NCI-H446 (cell line): ENCODE measurements around the gene PRDX2.
"Not testable (repeated sequence)": the region's sequence is repeated elsewhere in the genome, so short reads cannot be mapped to it uniquely, and the experiment has no call there.

ENCODE experiments used
- DNase-seq, 2 experiments: peaks; one replicate each; lab custom pipeline; 2025; lab: John Stamatoyannopoulos, UW

PRDX2 gene

GRCh38 chr19:12825254-12826131 is 23.9 kb upstream of the PRDX2 start:
- no peak for DNase-seq

GRCh38 chr19:12821761-12822160 is 20.2 kb upstream of the PRDX2 start:
- no peak for DNase-seq

DNA sequence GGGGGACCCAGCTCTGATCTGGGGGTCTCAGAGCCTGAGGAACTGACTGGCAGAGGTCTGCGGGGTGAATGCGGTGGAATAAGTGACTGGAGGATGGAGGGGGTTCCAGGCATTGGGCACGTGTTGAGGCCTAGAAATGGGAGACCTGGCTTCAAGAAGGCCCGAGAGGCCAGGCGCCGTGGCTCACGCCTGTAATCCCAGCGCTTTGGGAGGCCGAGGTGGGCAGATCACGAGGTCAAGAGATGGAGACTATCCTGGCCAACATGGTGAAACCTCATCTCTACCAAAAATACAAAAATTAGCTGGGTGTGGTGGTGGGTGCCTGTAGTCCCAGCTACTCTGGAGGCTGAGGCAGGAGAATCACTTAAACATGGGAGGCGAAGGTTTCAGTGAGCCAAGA is 16.2 kb upstream of the PRDX2 start:
- DNase-seq = not testable (repeated sequence)

- DNase-seq = not testable (repeated sequence)
Measured at GRCh38 chr19:12817188-12817587, 15.6 kb upstream of the PRDX2 start.

DNA sequence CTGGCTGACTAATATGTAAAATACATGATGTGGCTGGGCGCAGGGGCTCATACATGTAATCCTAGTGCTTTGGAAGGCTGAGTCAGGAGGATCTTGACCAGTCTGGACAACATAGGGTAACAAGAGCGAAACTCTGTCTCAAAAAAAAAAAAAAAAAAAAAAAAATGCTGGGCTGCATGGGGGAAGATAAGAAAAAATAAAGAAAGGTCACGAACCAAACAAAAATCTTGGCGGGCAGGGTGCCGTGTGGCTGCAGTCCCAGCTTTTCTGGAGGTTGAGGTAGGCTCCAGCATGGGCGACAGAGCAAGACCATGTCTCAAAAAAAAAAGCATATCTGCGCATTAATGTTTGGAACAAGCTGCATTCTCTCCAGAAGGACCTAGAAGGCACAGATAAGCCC is 13.5 kb upstream of the PRDX2 start:
- DNase-seq = no peak

GRCh38 chr19:12806242-12807081 is 4.9 kb upstream of the PRDX2 start, which contains the start of gene RNASEH2A:
RNASEH2A (plus strand) TSS chr19:12806584; CDS start chr19:12806674, 90 bp downstream.
- peak; percentile 78 to 98 for DNase-seq

DNA sequence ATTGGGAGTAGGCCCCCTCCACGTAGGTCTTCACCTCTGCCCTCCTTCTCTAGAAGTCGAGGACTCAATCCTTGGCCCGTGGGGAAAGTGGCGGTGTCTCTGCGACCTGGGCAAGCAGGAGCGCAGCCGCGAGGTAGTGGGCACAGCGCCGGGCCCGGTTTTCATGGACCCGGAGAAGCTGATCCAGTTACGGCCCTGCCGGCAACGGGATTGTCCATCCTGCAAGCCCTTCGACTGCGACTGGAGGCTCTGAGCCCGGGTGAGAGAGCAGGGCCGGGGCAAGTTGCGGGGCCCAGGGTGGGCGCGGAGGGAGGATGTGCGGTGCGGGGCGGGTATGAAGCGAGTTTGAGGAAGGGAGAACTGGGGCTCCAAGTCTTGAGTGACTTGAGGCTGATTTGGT is 2.5 kb upstream of the PRDX2 start:
- no peak for DNase-seq

DNA sequence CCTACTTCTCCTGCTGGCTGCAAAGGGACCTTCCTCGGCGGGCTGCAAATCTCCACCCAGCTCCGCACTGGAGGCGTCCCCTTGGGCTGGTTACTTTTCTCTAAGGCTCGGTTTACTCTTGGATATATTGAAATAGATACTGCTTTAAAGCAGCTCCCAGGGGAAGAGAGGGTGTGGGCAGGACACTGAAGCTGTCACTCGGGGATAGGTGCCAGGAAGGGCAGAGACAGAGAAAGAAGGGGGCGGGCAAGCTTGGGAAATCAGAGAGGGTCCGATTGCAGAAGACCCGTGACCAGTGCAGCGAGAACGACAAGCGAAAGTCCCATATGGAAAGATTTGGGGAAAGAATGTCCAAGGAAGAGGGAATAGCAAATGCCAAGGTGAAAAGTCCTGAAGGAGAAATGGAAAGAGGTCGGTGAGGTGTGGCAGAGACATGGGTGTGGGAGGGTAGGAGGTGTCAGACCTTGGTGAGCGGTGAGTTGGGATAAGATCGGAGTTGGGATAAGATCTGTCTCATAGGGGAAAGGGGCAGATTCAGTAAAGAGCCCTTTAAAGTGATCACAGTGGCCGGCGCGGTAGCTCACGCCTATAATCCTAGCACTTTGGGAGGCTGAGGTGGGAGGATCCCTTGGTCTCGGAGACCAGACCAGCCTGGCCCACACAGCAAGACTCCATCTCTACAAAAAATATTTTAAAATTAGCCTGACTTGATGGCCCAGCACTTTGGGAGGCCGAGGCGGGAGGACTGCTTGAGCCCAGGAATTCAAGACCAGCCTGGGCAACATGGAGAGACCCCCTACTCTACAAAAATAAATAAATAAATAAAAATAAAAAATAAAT is 887 bp upstream of the PRDX2 start:
- DNase-seq = no peak

DNA sequence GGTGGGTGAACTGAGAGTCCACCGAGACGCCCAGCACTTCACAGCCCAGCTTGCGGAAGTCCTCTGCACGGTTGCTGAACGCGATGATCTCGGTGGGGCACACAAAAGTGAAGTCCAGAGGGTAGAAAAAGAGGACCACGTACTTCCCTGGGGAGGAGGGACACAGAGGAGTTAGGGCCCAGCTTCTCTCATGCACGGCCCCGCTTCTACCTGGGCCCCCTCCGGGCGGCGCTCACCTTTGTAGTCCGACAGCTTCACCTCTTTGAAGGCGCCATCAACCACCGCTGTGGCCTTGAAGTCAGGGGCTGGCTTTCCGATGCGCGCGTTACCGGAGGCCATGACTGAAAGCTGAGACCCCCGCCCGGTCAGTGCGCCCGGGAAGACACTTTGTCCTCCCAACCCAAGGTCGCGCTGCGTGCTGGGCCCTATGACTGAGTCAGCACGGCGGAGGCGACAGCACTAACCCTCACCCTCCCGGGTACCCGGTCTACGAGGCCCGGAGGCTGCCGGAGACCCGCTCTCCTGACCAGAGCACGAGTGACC is 606 bp downstream of the PRDX2 start:
- no peak for DNase-seq

DNA sequence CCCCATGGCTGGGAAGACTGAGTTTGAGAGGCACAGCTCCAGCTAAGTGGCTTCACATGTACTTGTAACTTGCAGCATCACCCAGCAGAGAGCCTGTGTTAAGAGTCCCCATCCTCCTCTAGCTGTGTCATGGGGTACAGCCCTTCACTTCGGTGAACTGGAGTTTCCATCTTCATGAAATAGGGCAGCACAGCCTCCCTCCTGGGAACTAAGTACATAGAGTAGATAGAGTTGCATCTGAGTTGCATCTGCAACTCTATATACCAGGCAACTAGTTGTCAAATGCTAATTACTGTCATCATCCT is 1.2 kb downstream of the PRDX2 start:
- DNase-seq = no peak

DNA sequence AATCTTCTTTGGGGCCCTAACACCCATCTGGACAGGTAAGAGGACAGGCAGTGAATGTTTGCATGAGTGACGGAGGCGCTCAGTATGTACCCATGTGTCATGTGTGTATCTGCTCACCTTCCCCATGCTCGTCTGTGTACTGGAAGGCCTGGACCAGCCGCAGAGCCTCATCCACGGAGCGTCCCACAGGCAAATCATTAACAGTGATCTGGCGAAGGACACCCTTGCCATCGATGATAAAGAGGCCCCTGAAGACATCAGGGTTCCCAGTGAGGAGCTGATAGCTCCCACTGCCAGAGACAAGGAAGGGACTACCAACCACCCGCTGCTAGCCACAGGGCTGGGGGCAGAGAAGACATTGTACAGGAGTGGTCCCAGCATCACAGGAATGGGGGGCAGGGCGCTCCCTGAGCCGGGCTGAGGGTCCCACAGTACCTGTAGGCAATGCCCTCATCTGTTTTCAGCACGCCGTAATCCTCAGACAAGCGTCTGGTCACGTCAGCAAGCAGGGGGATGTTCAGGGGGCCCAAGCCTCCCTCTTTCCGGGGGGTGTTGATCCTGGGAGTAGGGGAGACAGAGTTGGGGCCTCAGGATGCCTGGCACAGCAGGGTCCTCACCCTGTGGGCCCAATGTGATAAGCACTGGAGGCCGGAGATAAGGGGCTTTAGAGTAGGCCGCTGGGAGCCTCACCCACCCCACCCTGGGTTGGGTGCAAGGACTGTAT is 1.7 kb downstream of the PRDX2 start:
- no peak for DNase-seq

DNA sequence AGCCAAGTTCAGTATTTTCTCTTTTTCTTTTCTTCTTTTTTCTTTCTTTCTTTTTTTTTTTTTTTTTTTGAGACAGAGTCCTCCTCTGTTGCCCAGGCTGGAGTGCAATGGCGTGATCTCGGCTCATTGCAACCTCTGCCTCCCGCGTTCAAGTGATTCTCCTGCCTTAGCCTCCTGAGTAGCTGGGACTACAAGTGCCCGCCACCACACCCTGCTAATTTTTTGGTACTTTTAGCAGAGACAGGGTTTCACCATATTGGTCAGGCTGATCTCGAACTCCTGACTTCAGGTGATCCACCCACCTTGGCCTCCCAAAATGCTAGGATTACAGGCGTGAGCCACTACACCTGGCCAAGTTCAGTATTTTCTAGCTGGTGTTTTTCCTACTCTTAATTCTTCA is 4.0 kb downstream of the PRDX2 start:
- not testable (repeated sequence) for DNase-seq

GRCh38 chr19:12797141-12797587 is 4.4 kb downstream of the PRDX2 start:
- no peak for DNase-seq

DNA sequence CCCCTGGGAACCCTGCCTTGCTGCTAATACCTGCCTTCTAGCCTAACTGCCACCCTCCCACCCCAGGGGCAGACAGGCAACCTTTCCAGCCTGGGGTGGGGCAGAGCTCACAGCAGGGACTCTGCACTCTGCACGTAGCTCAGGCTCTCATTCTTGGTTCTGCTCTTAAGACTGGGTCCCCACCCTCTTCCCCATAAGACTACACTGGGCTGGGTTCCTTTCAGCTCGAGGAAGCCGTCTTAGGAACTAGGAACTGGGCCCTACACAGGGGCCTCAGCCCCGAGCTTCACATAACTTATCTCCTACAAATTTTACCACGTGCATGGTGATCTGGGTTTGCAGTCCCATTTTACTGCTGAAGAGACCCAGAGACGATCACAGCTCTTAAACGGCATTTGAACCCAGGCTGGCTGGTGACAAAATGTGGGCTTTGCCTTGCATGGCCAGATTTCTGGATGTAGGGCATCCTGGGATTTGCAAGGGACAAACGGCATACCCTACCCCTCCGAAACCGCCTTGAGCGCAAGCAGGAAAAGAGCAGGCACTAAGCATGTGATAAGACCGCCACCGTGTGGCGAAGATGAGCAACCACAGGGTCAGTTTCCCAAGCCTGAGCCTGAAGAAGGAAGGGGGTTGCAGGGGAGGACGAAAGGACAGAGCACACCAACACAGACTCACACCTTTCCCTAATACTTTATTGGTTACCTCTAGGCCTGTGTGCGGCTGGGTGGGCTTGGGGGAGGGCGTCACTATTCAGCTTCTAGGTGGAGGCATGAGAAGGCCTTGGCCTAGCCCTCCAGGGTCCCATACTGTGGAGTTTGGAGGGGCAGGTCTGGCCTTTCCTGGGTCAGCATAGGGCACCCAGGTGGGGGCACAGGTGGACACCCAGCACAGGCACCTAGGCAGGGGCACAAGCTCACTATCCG is 5.2 kb downstream of the PRDX2 start:
- DNase-seq = peak; percentile 80 to 90

- DNase-seq = no peak
Measured at GRCh38 chr19:12794971-12795381, 6.6 kb downstream of the PRDX2 start.

- DNase-seq = peak in 1 of 2 experiments; percentile 14
Measured at GRCh38 chr19:12794196-12794941, 7.2 kb downstream of the PRDX2 start.

DNA sequence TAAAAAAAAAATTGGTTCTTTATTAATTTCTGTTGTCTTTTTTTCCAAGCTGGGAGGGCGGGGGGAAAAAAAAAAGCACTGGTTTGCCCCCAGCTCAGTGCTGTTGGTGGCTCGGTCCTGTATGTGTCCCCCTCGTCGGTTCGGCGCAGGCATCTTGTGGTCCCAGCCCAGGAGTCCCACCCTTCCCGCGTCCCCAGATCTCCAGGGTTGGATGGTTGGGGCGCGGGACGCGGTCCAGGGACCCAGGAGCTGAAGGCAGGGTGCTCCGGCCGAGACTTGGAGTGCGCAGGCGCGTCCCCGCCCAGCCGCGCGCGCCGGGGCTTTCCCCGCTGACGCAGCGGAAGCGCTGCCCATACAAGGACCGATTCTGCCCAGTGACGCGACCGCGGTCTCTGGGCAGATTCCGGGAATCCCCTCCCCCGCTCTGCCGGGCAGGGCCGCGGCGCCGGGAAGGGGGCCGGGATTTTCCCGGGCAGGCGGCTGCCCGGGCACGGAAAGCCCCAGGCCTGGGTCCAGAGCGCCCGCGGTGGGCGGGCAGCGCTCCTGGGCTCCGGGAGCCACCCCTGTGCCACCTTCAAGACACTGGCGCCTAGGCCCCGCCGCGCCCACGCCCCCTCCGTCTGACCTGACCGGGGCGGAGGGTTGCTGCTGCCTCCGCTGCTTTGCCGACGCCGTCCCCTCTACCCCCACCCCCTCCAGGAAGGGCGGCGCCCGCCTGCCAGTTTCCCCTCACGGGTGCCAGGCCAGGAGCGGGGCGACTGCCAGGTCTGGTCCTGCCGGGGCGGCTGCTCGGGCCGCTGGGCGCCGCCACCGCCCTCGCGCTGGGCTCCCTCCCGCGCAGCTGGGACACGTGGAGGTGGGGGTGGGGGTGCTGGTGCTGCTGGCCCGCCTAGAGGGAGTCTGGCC is 8.1 kb downstream of the PRDX2 start:
- peak; percentile 89 to 98 for DNase-seq

- no peak for DNase-seq
Measured at GRCh38 chr19:12792853-12793289, 8.7 kb downstream of the PRDX2 start.
